Measurements from ENCODE around the gene WDR81.
"Not testable (repeated sequence)": the region's sequence is repeated elsewhere in the genome, so short reads cannot be mapped to it uniquely, and the experiment has no call there.

Gene WDR81

DNA sequence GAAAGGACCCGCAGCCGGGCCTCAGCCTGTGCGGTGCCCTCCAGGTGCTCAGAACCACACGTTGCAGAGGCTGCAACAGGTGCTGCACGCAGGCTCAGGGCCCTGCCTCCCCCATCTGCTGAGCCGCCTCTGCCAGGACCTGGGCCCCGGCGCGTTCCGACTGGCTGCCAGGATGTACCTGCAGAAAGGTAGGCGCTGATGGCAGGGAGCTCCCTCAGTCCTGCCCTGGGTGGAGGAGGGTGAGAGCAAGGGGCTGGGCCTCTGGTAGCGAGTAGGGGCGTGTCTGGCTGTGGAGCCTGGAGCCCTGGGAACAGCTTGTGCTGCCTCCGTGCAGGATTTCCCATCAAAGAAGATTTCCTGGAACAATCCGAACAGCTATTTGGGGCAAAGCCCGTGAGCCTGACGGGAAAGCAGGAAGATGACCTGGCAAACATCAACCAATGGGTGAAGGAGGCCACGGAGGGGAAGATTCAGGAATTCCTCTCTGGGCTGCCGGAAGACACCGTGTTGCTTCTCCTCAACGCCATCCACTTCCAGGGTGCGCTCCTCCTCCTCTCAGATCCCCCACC lies 22.6 kb downstream of the WDR81 start:
- DNase-seq (ENCODE audit: extremely low spot score, insufficient read length, low read depth) (no peak), FAIRE-seq (no peak)

DNA sequence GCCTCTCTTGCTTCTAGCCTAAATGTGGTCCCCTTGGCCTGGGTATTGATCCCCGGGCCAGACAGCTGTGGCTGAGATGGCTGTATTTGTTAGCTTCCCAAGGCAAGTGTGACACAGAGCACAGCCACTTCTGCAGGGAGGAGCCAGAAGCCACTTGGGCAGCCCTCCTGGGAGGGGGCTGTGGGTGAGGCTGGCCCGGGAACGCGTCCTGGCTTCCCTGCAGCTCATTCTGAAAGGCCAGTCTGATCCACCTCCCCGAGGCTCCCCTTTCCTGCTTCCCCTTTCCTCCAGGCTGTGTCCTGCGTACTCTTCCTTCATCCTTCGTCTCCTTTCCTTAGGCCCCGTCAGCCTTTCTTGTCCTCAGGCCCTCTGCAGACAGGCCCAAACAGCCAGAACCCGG lies 26.1 kb downstream of the WDR81 start:
- no peak for FAIRE-seq
- no peak for DNase-seq (ENCODE audit: extremely low spot score, insufficient read length, low read depth)

DNA sequence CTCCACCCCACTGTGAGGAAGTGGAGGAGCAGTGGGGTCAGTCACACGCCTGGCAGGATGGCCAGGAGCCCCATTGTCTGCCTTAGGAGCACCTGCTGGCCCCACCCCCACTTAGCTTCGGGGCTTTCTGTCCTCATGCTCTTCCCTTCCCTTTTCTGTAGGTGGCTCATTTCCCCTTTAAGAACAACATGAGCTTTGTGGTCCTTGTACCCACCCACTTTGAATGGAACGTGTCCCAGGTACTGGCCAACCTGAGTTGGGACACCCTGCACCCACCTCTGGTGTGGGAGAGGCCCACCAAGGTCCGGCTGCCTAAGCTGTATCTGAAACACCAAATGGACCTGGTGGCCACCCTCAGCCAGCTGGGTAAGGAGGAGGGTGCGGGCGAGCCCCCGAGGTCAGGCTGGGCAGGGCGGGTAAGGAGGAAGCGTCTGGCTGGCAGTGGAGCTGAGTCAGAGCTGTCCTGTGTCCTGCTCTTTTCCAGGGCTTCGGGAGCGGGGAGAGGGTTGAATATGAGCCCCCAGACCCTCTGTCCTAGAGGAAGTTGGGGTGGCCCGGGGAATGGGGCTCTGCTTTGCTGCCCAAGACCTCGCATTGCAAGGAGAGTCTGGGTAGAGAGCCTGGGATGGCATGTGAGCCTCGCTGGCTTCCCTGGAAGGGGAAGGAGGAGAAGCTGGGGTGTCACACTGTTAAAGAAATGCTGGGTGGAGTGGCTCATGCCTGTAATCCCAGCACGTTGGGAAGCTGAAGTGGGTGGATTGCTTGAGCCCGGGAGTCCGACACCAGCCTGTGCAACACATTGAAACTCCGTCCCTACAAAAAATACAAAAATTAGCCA lies 28.1 kb downstream of the WDR81 start:
- DNase-seq (ENCODE audit: extremely low spot score, insufficient read length, low read depth): no peak
- FAIRE-seq: no peak

DNA sequence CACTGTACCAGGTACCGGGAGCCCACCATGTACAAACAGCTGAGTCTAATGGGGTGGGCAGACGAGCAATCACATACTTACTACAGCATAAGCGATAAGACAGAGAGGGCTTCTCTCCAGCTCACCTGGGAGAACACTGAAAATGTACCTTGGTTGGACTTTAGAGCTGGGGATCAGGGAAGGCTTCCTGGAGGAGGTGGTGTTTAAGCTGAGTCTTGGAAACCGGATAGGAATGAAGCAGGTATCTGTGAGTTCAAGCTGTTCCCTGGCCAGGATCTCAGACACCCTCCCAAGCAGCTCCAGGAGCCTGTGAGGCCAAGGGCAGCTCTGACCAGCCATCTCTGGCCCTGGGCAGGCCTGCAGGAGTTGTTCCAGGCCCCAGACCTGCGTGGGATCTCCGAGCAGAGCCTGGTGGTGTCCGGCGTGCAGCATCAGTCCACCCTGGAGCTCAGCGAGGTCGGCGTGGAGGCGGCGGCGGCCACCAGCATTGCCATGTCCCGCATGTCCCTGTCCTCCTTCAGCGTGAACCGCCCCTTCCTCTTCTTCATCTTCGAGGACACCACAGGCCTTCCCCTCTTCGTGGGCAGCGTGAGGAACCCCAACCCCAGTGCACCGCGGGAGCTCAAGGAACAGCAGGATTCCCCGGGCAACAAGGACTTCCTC lies 29.4 kb downstream of the WDR81 start:
- DNase-seq (ENCODE audit: extremely low spot score, insufficient read length, low read depth) (no peak), FAIRE-seq (no peak)

DNA sequence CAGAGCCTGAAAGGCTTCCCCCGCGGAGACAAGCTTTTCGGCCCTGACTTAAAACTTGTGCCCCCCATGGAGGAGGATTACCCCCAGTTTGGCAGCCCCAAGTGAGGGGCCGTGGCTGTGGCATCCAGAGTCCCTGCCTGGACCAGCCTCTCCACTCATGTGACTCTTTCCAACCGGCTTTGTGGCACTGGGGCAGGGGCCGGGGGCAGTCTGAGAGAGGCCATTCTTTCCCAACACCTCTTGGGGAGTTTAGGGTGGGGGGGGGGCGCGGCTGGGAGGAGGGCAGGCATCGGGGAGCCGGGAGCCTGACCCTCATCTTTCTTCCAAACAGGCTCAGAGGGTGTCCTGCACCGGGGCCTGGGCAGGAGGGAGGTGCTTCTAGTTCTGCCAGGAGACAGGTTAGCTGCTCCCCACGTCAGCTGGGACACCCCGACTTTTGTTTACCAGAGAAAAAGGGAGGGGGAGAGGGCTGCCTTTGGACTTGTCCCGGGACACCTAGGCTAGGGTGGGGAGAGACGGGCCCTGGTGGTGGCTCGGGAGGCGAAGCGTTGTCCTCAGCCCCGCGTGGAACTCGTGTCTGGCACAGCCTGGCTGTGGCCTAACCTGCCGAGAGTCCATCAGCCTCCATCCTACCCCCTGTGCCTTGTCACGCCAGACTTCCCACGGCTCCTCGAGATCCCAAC lies 30.1 kb downstream of the WDR81 start:
- DNase-seq (ENCODE audit: extremely low spot score, insufficient read length, low read depth) (no peak), FAIRE-seq (no peak)

DNA sequence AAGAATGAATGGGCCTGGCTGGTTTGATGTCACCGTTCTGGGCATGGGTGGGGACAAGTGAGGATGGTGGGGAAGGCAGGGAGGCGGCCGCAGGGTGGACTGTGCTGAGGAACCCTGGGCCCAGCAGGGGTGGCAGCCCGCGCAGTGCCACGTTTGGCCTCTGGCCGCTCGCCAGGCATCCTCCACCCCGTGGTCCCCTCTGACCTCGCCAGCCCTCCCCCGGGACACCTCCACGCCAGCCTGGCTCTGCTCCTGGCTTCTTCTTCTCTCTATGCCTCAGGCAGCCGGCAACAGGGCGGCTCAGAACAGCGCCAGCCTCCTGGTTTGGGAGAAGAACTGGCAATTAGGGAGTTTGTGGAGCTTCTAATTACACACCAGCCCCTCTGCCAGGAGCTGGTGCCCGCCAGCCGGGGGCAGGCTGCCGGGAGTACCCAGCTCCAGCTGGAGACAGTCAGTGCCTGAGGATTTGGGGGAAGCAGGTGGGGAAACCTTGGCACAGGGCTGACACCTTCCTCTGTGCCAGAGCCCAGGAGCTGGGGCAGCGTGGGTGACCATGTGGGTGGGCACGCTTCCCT lies 30.8 kb downstream of the WDR81 start:
- FAIRE-seq: no peak
- DNase-seq (ENCODE audit: extremely low spot score, insufficient read length, low read depth): no peak

DNA sequence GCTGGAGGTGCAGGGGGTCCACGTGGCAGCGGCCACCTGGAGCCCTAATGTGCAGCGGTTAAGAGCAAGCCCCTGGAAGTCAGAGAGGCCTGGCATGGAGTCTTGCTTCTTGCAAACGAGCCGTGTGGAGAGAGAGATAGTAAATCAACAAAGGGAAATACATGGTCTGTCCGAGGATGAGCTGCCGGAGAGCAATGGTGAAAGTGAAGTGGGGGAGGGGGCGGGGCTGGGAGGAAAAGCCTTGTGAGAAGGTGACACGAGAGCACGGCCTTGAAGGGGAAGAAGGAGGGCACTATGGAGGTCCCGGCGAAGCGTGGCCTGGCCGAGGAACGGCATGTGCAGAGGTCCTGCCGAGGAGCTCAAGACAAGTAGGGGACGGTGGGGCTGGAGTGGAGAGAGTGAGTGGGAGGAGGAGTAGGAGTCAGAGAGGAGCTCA lies 31.3 kb downstream of the WDR81 start:
- no peak for FAIRE-seq
- no peak for DNase-seq (ENCODE audit: extremely low spot score, insufficient read length, low read depth)

DNA sequence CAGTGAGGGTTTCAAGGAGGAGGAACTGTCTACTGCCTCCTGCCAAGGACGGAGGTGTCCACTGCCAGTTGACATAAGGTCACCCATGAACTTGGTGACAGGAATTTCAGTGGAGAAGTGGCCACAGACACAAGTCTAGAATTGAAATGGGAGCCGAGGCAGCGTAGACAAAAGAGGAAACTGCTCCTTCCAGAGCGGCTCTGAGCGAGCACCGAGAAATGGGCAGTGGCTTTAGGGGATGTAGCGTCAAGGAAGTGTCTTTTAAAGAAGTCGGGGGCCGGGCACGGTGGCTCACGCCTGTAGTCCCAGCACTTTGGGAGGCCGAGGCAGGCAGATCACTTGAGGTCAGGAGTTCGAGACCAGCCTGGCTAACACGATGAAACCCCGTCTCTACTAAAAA lies 34.3 kb downstream of the WDR81 start:
- DNase-seq (ENCODE audit: extremely low spot score, insufficient read length, low read depth): no peak

DNA sequence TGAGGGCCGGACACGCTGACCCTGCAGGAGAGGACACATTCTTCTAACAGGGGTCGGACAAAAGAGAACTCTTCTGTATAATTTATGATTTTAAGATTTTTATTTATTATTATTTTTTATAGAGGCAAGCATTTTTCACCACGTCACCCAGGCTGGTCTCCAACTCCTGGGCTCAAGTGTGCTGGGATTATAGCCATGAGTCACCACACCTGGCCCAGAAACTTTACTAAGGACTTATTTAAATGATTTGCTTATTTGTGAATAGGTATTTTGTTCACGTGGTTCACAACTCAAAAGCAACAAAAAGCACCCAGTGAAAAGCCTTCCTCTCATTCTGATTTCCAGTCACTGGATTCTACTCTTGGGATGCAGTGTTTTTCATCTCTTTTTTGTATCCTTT lies 35.0 kb downstream of the WDR81 start:
- DNase-seq (ENCODE audit: extremely low spot score, insufficient read length, low read depth): no peak
- FAIRE-seq: no peak

More for the DNA sequence above, 34.3 kb downstream of the WDR81 start:
- no peak for FAIRE-seq

DNA sequence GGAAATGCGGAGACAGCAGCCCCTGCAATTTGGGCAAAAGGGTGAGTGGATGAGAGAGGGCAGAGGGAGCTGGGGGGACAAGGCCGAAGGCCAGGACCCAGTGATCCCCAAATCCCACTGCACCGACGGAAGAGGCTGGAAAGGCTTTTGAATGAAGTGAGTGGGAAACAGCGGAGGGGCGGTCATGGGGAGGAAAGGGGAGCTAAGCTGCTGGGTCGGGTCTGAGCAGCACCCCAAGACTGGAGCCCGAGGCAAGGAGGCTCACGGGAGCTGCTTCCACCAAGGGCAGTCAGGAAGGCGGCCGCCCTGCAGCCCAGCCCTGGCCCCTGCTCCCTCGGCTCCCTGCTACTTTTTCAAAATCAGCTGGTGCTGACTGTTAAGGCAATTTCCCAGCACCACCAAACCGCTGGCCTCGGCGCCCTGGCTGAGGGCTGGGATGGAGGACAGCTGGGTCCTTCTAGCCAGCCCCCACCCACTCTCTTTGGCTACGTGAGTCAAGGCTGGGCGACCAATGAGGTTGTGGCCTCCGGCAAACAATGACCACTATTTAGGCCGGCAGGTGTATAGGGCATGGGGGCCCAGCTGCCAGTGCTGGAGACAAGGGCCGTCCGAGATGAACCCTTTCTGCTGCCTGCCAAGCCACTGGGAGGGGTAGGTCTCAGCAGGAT lies 37.9 kb downstream of the WDR81 start:
- FAIRE-seq (no peak), DNase-seq (ENCODE audit: extremely low spot score, insufficient read length, low read depth) (no peak)

DNA sequence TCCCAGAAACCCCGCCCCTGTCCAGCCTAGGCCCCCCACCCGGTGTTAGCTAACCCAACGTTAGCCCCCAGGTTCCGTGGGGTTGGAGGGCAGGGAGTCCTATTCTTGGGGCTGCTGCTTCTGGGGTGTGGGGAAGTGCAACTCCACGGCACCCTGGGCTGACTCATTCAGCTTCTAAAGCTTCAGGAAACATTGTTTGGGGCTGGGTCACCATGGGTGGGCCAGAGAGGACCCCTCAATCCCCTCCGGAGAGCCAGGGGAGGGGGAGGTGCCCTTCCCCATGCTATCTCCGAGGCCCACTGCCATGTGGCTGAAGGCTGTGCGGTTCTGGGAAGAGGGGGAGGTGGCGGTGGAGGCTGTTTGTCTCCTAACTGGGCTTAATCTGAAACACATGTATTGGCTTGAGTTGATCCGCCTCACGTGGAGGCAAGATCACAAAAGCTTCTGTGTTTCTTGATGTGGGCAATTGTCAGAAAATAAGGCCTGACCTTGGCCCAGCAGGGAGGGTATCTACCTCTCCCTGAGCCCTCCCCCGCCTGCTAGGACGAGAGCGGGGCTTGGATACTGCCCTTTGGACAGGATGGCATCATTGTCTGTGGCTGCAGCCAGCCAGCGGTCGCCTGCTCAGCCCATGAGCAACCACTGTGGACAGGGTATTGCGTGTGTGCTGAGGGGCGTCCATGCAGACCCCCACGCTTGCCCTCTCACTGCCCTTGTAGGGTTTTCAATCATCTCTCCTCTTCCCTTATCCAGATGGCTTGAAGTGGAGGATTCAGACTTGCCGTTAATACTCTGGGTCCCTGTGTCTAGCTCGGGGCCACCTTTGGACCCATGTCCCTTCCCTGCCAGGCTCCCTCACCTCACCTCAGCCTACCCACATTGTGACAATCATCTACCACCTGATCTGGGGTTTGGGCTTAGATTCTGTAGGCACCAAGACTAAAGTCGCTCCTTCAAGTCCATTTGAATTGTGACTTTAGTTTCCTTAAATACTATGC lies 38.7 kb downstream of the WDR81 start:
- FAIRE-seq (peak; percentile 9), DNase-seq (ENCODE audit: extremely low spot score, insufficient read length, low read depth) (no peak)

DNA sequence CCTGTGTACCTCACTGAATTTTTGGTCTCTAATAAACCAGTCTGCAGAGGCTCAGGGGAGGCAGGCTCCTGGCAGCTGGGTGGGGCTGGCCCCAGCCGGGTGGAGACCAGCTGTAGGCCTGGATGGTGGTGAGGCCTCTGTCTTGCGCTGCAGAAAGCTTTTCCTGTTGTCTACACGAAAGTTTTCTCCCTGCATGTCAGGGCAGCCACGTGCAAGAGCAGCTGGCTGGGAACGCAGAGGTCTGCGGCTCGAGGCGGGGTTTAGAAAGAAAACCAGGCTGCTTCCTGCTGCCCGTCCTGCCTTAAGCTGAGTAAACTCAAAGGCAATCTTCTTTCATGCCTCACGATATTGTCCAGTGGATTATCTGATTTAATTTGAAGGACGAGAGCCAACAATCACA lies 39.8 kb downstream of the WDR81 start:
- FAIRE-seq (peak; percentile 87), DNase-seq (ENCODE audit: extremely low spot score, insufficient read length, low read depth) (no peak)

DNA sequence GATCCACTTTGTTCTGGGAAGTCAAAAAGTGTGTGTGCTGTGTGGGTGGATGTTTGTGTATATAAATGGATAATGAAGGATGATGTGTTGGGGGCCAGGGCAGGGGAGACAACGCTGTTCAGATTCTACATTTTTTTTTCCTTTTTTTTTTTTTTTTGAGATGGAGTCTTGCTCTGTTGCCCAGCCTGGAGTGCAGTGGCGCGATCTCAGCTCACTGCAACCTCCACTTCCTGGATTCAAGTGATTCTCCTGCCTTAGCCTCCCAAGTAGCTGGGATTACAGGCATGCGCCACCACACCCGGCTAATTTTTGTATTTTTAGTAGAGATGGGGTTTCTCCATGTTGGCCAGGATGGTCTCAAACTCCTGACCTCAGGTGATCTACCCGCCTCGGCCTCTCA lies 40.2 kb downstream of the WDR81 start:
- not testable (repeated sequence) for FAIRE-seq; DNase-seq (ENCODE audit: extremely low spot score, insufficient read length, low read depth)

DNA sequence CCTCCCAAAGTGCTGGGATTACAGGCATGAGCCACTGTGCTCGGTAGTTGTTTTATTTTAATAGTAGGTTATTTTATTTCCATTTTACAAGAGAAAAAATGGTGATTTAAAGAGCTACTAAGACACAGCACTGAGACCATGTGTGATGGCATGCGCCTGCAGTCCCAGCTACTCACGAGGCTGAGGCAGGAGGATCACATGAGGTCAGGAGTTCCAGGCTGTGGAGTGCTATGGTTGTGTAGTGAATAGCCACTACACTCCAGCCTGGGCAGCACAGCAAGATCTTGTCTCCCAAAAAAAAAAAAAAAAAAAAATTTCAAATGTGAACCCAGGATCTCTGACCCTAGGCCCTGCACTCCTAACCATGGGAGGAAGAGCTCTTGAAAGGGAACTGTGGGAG lies 41.1 kb downstream of the WDR81 start:
- no peak for FAIRE-seq

DNA sequence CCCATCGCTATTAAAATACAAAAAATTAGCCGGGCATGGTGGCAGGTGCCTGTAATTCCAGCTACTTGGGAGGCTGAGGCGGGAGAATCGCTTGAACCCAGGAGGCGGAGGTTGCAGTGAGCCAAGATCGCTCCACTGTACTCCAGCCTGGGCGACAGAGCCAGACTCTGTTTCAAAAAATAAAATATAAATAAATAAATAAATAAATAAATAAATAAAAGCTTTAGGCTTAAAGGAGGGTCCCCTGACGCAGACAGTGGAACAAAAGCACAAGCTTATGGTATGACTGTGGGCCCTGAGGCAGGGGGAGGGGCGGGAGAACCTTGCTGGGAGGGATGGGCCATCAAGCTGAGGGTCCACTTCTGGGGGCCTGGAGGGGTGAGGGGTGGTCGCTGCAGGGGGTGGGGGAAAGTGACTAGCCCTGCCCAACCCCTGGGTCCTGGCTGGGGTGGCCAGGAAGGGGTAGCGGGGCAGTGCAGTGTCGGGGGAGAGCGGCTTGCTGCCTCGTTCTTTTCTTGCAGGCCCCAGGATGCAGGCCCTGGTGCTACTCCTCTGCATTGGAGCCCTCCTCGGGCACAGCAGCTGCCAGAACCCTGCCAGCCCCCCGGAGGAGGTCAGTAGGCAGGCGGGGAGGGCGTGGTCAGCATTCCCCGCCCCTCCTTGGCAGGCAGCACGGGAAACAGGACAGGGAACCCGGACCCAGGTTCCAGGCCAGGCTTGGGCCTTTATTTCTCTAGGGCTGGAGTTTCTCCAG lies 42.1 kb downstream of the WDR81 start:
- DNase-seq (ENCODE audit: extremely low spot score, insufficient read length, low read depth) (no peak), FAIRE-seq (no peak)

More for the DNA sequence above, 41.1 kb downstream of the WDR81 start:
- no peak for DNase-seq (ENCODE audit: extremely low spot score, insufficient read length, low read depth)

DNA sequence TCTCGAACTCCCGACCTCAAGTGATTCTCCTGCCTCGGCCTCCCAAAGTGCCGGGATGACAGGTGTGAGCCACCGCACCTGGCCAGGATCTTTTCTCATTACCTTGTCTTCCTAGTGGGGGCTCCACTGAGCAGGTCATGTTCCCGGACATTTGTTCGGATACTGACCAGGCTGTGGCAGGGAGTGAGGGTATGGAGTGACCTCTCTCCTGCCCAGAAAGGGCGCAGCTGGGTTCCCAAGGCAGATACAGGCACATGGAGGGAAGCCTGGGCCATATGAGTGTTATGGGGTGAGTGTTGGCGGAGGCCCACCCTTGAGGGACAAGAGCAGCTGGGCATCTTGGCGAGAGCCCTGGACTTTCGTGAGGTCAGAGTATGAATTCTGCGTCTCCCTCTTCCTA lies 42.9 kb downstream of the WDR81 start:
- DNase-seq (ENCODE audit: extremely low spot score, insufficient read length, low read depth) (no peak), FAIRE-seq (no peak)

DNA sequence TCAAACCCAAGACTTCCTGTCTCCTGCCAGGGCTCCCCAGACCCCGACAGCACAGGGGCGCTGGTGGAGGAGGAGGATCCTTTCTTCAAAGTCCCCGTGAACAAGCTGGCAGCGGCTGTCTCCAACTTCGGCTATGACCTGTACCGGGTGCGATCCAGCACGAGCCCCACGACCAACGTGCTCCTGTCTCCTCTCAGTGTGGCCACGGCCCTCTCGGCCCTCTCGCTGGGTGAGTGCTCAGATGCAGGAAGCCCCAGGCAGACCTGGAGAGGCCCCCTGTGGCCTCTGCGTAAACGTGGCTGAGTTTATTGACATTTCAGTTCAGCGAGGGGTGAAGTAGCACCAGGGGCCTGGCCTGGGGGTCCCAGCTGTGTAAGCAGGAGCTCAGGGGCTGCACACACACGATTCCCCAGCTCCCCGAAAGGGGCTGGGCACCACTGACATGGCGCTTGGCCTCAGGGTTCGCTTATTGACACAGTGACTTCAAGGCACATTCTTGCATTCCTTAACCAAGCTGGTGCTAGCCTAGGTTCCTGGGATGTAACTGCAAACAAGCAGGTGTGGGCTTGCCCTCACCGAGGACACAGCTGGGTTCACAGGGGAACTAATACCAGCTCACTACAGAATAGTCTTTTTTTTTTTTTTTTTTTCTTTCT lies 45.4 kb downstream of the WDR81 start:
- FAIRE-seq (no peak), DNase-seq (ENCODE audit: extremely low spot score, insufficient read length, low read depth) (no peak)

All from GM18507 (cell line).